Measurements from ENCODE around the gene DKC1. TPM values are rescaled to one million over a fixed set of nuclear protein-coding genes. Genes with fewer than 3 reads are reported as not detected.

The DKC1 gene
- total and polyA plus RNA-seq, 9 donors, result 17.0 to 60.6 (median 34.4) TPM

DNA sequence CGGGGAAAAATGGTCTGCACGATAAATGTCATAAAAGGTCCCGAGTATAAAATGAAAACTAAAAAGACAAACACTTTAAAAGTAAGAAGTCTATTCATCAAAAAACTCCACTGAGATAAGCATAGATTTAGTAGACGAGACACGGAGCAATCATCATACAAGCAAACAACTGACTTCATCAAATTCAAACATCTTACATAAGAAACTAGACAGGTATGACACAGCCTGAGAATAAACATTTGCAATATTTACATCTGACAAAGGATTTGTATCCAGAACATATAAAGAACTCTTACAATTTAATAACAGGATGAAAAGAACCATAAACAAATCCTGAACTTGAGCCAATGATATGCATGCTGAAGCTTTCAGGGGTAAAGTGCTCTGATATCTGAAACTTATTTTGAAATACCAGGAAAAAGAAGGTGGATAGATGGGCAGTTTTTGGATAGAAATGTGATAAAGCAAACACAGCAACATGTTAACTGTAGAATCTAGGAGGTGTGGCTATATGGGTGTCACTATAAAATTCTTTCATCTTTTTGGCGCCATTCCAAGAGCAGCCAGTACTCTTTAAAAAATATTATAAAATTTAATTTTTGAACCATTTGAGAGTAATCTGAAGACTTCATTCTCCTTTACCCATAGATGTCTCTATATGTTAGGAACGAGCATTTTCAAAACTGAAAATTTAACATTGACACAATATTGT, 30.6 kb downstream of the DKC1 start:
- TF ChIP-seq POLR2A (IDR thresholded peaks at IDR 0.05), result no peak
- TF ChIP-seq, protein P1, sequence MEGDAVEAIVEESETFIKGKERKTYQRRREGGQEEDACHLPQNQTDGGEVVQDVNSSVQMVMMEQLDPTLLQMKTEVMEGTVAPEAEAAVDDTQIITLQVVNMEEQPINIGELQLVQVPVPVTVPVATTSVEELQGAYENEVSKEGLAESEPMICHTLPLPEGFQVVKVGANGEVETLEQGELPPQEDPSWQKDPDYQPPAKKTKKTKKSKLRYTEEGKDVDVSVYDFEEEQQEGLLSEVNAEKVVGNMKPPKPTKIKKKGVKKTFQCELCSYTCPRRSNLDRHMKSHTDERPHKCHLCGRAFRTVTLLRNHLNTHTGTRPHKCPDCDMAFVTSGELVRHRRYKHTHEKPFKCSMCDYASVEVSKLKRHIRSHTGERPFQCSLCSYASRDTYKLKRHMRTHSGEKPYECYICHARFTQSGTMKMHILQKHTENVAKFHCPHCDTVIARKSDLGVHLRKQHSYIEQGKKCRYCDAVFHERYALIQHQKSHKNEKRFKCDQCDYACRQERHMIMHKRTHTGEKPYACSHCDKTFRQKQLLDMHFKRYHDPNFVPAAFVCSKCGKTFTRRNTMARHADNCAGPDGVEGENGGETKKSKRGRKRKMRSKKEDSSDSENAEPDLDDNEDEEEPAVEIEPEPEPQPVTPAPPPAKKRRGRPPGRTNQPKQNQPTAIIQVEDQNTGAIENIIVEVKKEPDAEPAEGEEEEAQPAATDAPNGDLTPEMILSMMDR (IDR thresholded peaks at IDR 0.05), result no peak
- no peak for TF ChIP-seq EP300 (IDR thresholded peaks at IDR 0.05)
- no peaks in the 10 kb centered on the region for H3K4me1 ChIP-seq (ENCODE audit: insufficient read depth)
- no peaks in the 10 kb centered on the region for H3K9me3 ChIP-seq
- H3K27ac ChIP-seq, result no peak overlapping the region
- intact Hi-C loops (cut with DNase I), result no loop called here
- no peaks in the 10 kb centered on the region for H3K27me3 ChIP-seq
- H3K4me3 ChIP-seq, result no peak overlapping the region
- DNase-seq, result no peak
- no peaks in the 10 kb centered on the region for H3K36me3 ChIP-seq
- 82 to 84% (median 83%) methylated on average over 7 of the region's 7 CpGs for WGBS, 3 donors

DNA sequence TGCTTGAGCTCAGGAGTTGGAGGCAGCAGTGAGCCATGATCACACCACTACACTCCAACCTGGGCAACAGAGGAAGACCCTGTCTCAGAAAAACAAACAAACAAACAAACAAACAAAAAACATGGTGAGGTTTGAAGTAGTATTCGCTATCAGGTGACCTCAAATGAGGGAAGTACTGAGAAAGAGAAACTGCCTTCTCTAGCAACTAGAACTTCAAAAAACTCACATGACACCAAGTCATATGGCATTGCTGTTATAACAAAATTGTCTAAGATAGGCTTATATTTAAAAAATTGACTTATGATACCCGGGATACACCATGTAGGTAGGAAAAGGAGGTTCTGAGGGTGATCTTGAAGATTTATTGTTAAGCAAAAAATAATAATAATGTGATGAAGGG, 32.4 kb downstream of the DKC1 start:
- Histone ChIP-seq H3K27ac (no peak overlapping the region), H3K4me1 (ENCODE audit: insufficient read depth) (no peaks in the 10 kb centered on the region), H3K4me3 (no peak overlapping the region), H3K36me3 (no peaks in the 10 kb centered on the region), H3K27me3 (no peaks in the 10 kb centered on the region), H3K9me3 (no peaks in the 10 kb centered on the region)
- intact Hi-C loops (cut with DNase I), result no loop called here
- WGBS, 3 donors, result 65 to 71% (median 66%) methylated on average over 2 of the region's 2 CpGs
- DNase-seq, result no peak
- TF ChIP-seq EP300 (IDR thresholded peaks at IDR 0.05) (no peak), POLR2A (IDR thresholded peaks at IDR 0.05) (no peak)
- TF ChIP-seq, protein P1 (IDR thresholded peaks at IDR 0.05), result no peak

DNA sequence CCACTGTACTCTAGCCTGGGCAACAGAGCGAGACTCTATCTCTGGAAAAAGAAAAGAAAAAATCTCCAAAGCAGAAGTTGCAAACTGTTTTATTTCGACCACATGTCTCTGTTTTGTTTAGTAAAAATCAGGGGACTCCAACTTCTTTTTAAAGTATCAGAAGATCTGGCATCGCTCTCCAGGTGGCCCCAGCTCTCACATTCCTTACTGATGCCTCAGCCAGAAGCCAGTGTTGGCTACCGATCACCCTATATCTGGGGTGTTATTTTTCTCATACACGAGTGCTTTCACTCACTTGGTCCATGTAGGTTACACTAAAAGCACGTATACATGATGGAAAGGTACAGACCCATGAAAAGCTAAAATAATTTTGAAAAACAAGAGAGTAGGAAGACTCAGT, 34.3 kb downstream of the DKC1 start:
- 65 to 72% (median 68%) methylated on average over 6 of the region's 6 CpGs for WGBS, 3 donors
- H3K4me3 ChIP-seq, result no peak overlapping the region
- intact Hi-C loops (cut with DNase I), result no loop called here
- no peak overlapping the region for H3K27ac ChIP-seq
- H3K9me3 ChIP-seq, result no peaks in the 10 kb centered on the region
- TF ChIP-seq, protein P1 (IDR thresholded peaks at IDR 0.05), result no peak
- no peak for TF ChIP-seq EP300 (IDR thresholded peaks at IDR 0.05)
- no peak for TF ChIP-seq POLR2A (IDR thresholded peaks at IDR 0.05)
- H3K27me3 ChIP-seq, result no peaks in the 10 kb centered on the region
- H3K36me3 ChIP-seq, result no peaks in the 10 kb centered on the region
- H3K4me1 ChIP-seq (ENCODE audit: insufficient read depth), result no peaks in the 10 kb centered on the region
- no peak for DNase-seq

DNA sequence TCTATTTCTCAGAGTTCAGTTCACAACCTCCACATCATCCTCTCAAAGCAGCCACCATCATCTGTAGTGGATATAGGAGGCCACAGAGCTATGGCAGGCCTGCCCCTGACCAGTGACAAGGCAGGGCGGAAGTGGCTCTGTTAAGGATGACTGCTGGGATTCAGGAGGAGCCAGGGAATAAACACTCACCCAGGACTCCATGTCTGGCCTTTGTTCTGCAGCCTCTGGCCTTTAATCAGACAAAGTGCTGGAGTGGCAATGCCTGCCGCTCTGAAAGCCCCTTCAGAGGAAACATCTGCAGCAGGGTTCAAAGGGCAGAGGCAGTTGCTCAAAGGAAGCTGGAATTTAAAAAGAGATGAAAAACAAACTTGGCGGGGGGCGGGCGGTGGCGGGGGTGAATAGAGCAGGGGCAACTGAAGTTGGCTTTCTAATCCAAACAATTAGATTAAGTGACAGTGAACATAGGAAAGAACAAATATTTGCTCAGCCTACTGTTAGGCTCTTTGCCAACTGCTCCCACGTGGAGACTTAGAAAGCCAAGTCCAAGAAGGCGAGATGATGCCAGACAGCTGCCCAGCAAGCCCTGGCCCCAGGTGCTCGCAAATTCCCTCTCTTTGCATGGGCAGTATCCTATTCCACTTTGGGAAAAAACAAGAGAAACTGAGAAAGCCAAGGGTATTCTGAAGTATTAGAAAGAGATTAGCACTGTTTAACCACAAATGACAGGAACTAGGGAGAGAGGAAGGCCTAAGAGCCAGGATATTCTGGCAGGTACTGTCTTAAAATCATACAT, 37.1 kb downstream of the DKC1 start:
- WGBS, 3 donors, result 38 to 57% (median 48%) methylated on average over 9 of the region's 9 CpGs
- no peak overlapping the region for H3K27ac ChIP-seq
- intact Hi-C loops (cut with DNase I), result no loop called here

More for the DNA sequence above, 37.1 kb downstream of the DKC1 start:
- Histone ChIP-seq H3K27me3 (no peaks in the 10 kb centered on the region), H3K4me3 (no peak overlapping the region), H3K36me3 (no peaks in the 10 kb centered on the region), H3K9me3 (no peaks in the 10 kb centered on the region), H3K4me1 (ENCODE audit: insufficient read depth) (peaks cover 1% of the 10 kb centered on the region)
- no peak for DNase-seq
- no peak for TF ChIP-seq EP300 (IDR thresholded peaks at IDR 0.05)
- TF ChIP-seq POLR2A (IDR thresholded peaks at IDR 0.05), result no peak
- TF ChIP-seq, protein P1 (IDR thresholded peaks at IDR 0.05), result no peak
